DOHH2 (cell line): ENCODE results near the gene LIN37.

Source experiments
- H3F3A ChIP-seq: fragments of 200-600 bp; sonication (generic), shearing (Covaris generic); 2 replicates; pipeline ENCODE4 v1.6.0; 2016; ENCODE audit warnings: antibody characterized with exemption, mild to moderate bottlenecking; ENCODE audit not compliant: control insufficient read depth, insufficient read depth
- H3K27ac ChIP-seq: fragments of 200-600 bp; sonication (generic); 2 replicates; pipeline ENCODE4 v1.5.1; 2014; ENCODE audit warnings: low read depth, mild to moderate bottlenecking, low read length, moderate library complexity
- H3K27me3 ChIP-seq: fragments of 200-600 bp; sonication (generic); 2 replicates; pipeline ENCODE4 v1.6.1; 2014; ENCODE audit warnings: mild to moderate bottlenecking, low read length, mixed read lengths; ENCODE audit not compliant: control insufficient read depth
- H3K36me3 ChIP-seq: fragments of 200-600 bp; sonication (generic); 2 replicates; pipeline ENCODE4 v1.6.1; 2014; ENCODE audit warnings: mild to moderate bottlenecking, low read length, moderate library complexity, mixed read lengths; ENCODE audit not compliant: control insufficient read depth
- H3K4me1 ChIP-seq: fragments of 200-600 bp; sonication (generic); 2 replicates; pipeline ENCODE4 v1.6.1; 2014; ENCODE audit warnings: mild to moderate bottlenecking, low read length, mixed read lengths; ENCODE audit not compliant: control insufficient read depth
- H3K4me2 ChIP-seq: fragments of 200-600 bp; sonication (generic); 2 replicates; pipeline ENCODE4 v1.6.0; 2014; ENCODE audit warnings: mild to moderate bottlenecking, low read length, moderate library complexity
- H3K4me3 ChIP-seq: fragments of 200-600 bp; sonication (generic); 2 replicates; pipeline ENCODE4 v1.5.1; 2014; ENCODE audit warnings: mild to moderate bottlenecking, low read length, mixed read lengths
- H3K79me2 ChIP-seq: fragments of 200-600 bp; sonication (generic); 2 replicates; pipeline ENCODE4 v1.6.1; 2014; ENCODE audit warnings: mild to moderate bottlenecking, low read length, mixed read lengths; ENCODE audit not compliant: control insufficient read depth
- H3K9me2 ChIP-seq: fragments of 200-600 bp; sonication (generic); replicated peaks from 2 replicates; pipeline ENCODE4 v1.6.1; 2014; ENCODE audit warnings: mild to moderate bottlenecking, low read length, mixed read lengths; ENCODE audit not compliant: control insufficient read depth
- H3K9me3 ChIP-seq: fragments of 200-600 bp; sonication (generic); 2 replicates; pipeline ENCODE4 v1.6.1; 2014; ENCODE audit warnings: antibody characterized with exemption, low read length, mixed read lengths; ENCODE audit not compliant: control insufficient read depth, insufficient read depth
- H4K20me1 ChIP-seq: fragments of 200-600 bp; sonication (generic); 2 replicates; pipeline ENCODE4 v1.6.0; 2014; ENCODE audit warnings: low read depth, mild to moderate bottlenecking, antibody characterized with exemption, low read length, moderate library complexity; ENCODE audit not compliant: control insufficient read depth, insufficient read depth
- CTCF ChIP-seq: fragments of 200-600 bp; sonication (generic); IDR thresholded peaks from one replicate; pipeline ENCODE4 v1.5.1; 2014; ENCODE audit warnings: antibody characterized with exemption, mild to moderate bottlenecking, low read depth, low read length; ENCODE audit not compliant: poor library complexity, severe bottlenecking
- EZH2phosphoT487 ChIP-seq: fragments of 200-600 bp; sonication (generic); IDR thresholded peaks from 2 replicates; pipeline ENCODE4 v1.6.1; 2017; ENCODE audit warnings: borderline replicate concordance, mild to moderate bottlenecking, antibody characterized with exemption, low read length, moderate library complexity, mixed read lengths

The LIN37 gene

GRCh38 chr19:35764432-35765315 lies 16.3 kb downstream of the LIN37 start:
- Histone ChIP-seq H3K27me3 (no peaks in the 10 kb centered on the region), H3K4me3 (no peak overlapping the region), H3K4me1 (peaks cover 3% of the 10 kb centered on the region), H3F3A (no peaks in the 10 kb centered on the region), H3K27ac (no peak overlapping the region), H3K4me2 (no peak overlapping the region), H4K20me1 (no peaks in the 10 kb centered on the region), H3K79me2 (peaks cover 15% of the 10 kb centered on the region), H3K36me3 (peaks cover 37% of the 10 kb centered on the region), H3K9me2 (no peaks in the 10 kb centered on the region), H3K9me3 (no peaks in the 10 kb centered on the region)
- TF ChIP-seq EZH2phosphoT487 (no peak), CTCF (no peak)

DNA sequence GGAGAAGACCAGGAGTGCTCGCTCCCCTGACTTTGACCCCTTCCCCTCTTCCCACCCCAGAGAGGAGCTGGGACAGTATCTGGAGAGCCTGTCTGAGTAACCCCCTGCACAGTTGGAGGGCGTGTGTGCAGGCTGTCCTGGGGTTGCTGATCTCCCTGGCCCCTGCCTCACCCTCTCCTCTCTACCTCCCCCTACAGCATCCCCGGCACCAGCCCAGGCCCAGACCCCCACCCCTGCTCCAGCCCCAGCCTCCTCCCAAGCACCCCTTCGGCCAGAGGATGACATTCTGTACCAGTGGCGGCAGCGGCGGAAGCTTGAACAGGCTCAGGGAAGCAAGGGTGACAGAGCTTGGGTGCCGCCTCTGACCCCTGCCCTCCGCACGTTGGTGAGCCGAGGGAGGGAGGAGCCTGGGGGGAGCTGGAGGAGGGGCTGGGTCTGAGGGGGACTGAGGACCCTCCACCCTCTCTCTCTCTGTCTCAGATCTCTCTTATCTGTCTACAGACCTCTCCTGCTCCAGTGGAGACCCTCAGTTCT lies 18.3 kb downstream of the LIN37 start:
- Histone ChIP-seq H3K27me3 (no peaks in the 10 kb centered on the region), H3K4me1 (no peaks in the 10 kb centered on the region), H3K36me3 (peaks cover 22% of the 10 kb centered on the region), H3K4me3 (no peak overlapping the region), H3K9me3 (no peaks in the 10 kb centered on the region), H3K79me2 (no peaks in the 10 kb centered on the region), H3K27ac (no peak overlapping the region), H3F3A (0 out of 2 replicates have a peak, but pooled peaks cover 2% of the 10 kb centered on the region), H3K4me2 (no peak overlapping the region), H4K20me1 (no peaks in the 10 kb centered on the region), H3K9me2 (no peaks in the 10 kb centered on the region)
- TF ChIP-seq CTCF (no peak), EZH2phosphoT487 (no peak)

DNA sequence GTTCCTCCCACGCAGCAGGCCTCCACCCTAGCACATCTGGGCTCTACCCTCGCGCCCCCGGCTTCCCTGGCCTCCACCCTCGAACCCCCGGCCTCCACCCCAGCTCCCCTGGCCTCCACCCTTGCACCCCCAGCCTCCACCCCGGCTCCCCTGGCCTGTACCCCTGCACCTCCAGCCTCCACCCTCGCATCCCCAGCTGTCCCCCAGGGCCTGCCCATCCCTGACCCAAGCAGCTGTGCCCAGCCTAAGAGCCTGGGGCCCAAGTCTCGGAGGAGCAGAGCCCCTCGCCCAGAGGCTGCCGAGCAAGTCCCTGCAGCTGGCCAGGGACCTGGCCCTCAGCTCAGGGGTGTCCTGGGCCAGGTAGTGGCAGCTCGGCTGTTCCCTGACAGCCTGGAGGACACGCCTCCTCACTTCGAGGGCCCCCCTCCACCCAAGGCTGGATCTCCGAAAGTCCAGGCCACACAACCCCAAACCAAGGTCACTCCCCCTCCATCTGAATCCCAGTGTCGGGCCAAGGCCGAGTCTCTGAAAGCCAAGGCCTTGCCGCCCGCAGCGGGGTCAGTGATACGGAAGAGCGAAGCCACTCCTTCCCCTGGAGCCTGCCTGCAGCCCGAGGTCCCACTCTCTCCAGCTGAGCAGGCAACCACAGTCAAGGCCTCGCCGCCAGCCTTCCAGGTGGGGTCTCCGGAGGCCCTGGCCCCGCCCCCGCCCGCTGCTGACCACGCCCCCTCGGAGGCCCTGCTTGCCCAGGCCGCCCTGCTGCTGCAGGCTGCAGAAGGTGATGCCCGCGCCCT lies 19.1 kb downstream of the LIN37 start:
- no peak overlapping the region for H3K4me2 ChIP-seq
- no peak for TF ChIP-seq EZH2phosphoT487
- no peak for TF ChIP-seq CTCF

More for the DNA sequence above, 19.1 kb downstream of the LIN37 start:
- Histone ChIP-seq H3K4me1 (no peaks in the 10 kb centered on the region), H3F3A (0 out of 2 replicates have a peak, but pooled peaks cover 2% of the 10 kb centered on the region), H3K27me3 (no peaks in the 10 kb centered on the region), H3K36me3 (peaks cover 17% of the 10 kb centered on the region), H3K9me3 (no peaks in the 10 kb centered on the region), H3K79me2 (no peaks in the 10 kb centered on the region), H4K20me1 (no peaks in the 10 kb centered on the region), H3K9me2 (no peaks in the 10 kb centered on the region), H3K27ac (no peak overlapping the region), H3K4me3 (no peak overlapping the region)
